Activated CD4-positive, alpha-beta T cell treated with anti-CD3 and anti-CD28 coated beads, Interleukin-2, amount 10 ng/mL, durations not matched to agents 24 days and 14 days (primary cell): ENCODE measurements around the gene CHMP2A. TPM values are rescaled to one million over a fixed set of nuclear protein-coding genes. Genes with fewer than 3 reads are reported as not detected.
A peak's percentile ranks its signal among the peaks of the same experiment; 100 is the strongest.

Experiments used
- DNase-seq: peaks from one replicate; pipeline ENCODE4 v3.0.0; 2022
- H3K27ac Mint-ChIP-seq: one replicate; pipeline ENCODE4 v1.8.0; 2022; ENCODE audit warnings: mild to moderate bottlenecking, mixed read lengths
- H3K27me3 Mint-ChIP-seq: one replicate; pipeline ENCODE4 v1.8.0; 2022; ENCODE audit warnings: mixed read lengths
- H3K36me3 Mint-ChIP-seq: one replicate; pipeline ENCODE4 v1.8.0; 2022; ENCODE audit warnings: low read depth, mild to moderate bottlenecking, mixed read lengths
- H3K4me1 Mint-ChIP-seq: one replicate; pipeline ENCODE4 v1.8.0; 2021; ENCODE audit warnings: mixed read lengths
- H3K4me3 Mint-ChIP-seq: one replicate; pipeline ENCODE4 v1.8.0; 2022; ENCODE audit warnings: mild to moderate bottlenecking, moderate library complexity, mixed read lengths
- H3K9me3 Mint-ChIP-seq: one replicate; pipeline ENCODE4 v1.8.0; 2021; ENCODE audit warnings: mixed read lengths
- intact Hi-C: fragments of 100-400 bp; cut with micrococcal nuclease; formaldehyde crosslinking; loops from one replicate; pipeline ENCODE4 v1.15.1; 2023
- total RNA-seq: library from RNA; stranded (reverse); gene quantifications from 2 replicates; pipeline ENCODE4 v1.2.3, GENCODE V29; 2022

Gene CHMP2A
- total RNA-seq, 1 donor from 2014 or later: 108 TPM

DNA sequence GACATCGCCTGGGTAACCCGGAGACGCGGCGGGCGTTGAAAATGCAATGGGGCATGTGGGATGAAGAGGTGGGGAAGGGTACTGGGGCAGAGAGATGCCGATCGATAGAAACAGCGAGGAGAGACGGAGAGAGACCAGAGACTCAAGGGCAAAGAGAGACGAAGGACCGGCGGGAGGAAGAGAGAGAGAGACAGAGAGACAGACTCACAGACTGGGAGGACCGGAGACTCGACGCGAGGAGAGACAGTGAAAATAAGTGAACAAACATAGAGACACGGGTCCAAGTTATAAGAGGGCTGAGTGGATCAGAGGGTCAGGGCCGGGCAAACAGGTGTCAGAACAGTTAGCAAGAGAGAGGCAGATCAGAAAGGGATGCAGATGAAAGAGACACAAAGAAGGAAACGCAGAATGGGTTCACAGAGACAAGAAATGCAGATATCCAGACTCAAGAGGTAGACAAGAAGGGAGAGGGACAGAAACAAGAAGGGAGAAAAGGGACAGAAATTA lies 18.8 kb upstream of the CHMP2A start:
- peaks cover 40% of the 10 kb centered on the region for H3K4me1 Mint-ChIP-seq
- peak overlapping the region; percentile 95 for H3K4me3 Mint-ChIP-seq
- peak overlapping the region; percentile 99 for H3K27ac Mint-ChIP-seq
- peaks cover 25% of the 10 kb centered on the region for H3K36me3 Mint-ChIP-seq
- intact Hi-C loops: loop anchor here (1.0 kb wide), 5 partner anchors 14 to 268 kb away; partner anchors contain the start of genes ERVK3-1, TRIM28, ZBTB45 and ZNF324
- peaks cover 4% of the 10 kb centered on the region for H3K9me3 Mint-ChIP-seq
- no peak for DNase-seq
- H3K27me3 Mint-ChIP-seq: peaks cover 3% of the 10 kb centered on the region

DNA sequence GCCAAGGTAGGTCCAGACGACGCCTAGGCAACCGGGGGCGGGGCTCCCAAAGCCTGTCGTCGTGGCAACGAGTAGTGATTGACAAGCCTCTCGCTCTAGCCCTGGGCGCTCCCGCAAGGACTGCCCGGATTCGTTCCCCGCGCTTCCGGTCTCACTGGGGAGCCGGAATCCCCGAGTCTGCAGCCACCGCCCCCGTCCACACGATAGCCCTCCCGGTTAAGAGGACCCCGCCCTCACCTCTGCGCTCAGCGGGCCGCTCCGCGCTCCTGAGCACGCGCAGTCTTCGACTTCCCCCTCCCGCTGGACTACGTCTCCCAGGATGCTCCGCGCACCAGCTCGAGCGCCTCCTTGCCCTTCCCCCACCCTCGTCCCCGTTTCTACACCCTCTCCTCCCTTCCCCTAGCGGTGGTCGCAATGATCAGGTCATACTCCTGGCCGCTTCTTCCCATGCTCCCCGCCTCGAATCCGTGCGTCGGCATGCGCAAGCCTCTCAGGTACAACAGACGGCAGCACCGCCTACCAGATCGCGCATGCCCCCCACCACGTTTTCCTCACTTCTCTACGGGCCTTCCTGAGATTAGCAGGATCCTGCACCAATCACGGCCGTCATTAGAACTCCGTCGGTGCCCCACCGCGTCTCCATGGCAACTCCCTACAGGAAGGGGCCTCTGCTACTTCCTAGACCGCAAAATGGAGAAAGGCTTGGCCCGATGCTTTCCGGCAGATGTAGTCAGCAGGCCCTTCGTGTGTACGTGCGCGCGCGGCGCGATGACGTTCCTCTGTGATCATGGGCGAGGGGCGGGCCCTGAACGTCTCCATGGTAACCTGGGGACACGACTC lies 18.1 kb upstream of the CHMP2A start, which contains the start of gene MZF1:
Gene MZF1, minus strand, starts transcription at position 518 of the 840 bp plus-strand sequence. CDS start 1,946 bp downstream, outside the sequence.
- peak within 1 kb of the TSS; percentile 99 for H3K27ac Mint-ChIP-seq
- H3K9me3 Mint-ChIP-seq: peaks cover 4% of the 10 kb centered on the region
- intact Hi-C loops: loop anchor here (1.0 kb wide), 5 partner anchors 14 to 268 kb away; partner anchors contain the start of genes ERVK3-1, TRIM28, ZBTB45 and ZNF324
- H3K4me1 Mint-ChIP-seq: peaks cover 37% of the 10 kb centered on the region
- DNase-seq: peak; percentile 100
- H3K27me3 Mint-ChIP-seq: peaks cover 3% of the 10 kb centered on the region
- peak within 1 kb of the TSS; percentile 95 for H3K4me3 Mint-ChIP-seq
- peaks cover 30% of the 10 kb centered on the region for H3K36me3 Mint-ChIP-seq

DNA sequence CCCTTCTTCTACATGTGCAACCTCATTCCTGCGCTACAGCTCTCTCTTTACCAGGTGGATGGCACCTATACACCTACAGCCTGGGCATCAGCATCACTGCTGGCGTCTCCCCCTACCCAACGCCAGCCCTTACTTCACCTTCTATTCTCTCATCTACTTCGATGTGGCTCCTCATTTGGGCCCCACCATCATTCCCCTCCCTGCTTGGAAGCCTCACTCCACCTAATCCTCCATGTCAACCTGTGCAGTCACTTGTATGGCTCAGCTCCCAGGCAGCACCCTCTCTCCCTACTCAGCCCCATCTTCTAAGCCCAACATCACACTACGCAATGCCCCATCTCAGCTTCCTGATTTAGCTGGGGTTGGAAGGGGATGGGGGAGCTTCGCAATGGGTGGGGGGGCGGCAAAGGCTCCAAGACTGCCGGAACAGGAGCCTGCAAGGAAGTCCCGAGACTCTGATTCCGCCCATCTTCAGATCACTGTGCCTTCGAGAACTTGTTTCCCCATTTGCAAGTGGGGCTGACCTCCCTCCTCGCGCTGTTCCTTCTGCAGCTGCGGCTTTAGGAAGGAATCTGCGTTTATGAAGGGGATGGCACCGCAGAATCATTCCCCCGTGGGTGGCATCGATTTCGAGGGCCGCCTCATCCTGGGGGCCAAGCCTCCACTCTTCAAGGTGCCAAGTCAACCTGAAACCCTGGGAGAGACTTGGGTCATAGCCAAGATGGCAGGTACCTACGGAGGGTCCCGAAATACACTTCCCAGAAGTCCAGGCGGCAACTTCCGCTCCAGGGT lies 17.3 kb upstream of the CHMP2A start:
- Mint-ChIP-seq H3K27me3 (peaks cover 3% of the 10 kb centered on the region), H3K27ac (peak overlapping the region; percentile 99), H3K36me3 (peaks cover 29% of the 10 kb centered on the region), H3K9me3 (peaks cover 4% of the 10 kb centered on the region), H3K4me1 (peaks cover 32% of the 10 kb centered on the region), H3K4me3 (peak overlapping the region; percentile 95)
- DNase-seq: no peak
- intact Hi-C loops: no loop called here

DNA sequence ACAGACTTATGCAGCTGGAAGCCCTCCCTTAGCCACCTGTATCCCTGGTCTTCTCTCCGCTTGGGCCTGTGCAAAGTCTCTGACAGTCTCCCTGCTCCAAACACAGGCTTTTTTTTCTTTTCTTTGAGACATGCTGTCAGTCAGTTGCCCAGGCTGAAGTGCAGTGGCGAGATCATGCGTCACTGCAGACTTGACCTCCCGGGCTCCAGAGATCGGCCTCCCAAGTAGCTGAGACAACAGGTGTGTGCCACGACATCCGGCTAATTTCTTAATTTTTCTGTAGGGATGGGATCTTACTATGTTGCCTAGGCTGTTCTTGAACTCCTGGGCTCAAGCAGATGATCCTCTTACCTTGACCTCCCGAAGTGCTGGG lies 16.7 kb upstream of the CHMP2A start:
- H3K27ac Mint-ChIP-seq: peak overlapping the region; percentile 99
- intact Hi-C loops: no loop called here
- H3K36me3 Mint-ChIP-seq: peaks cover 29% of the 10 kb centered on the region
- H3K9me3 Mint-ChIP-seq: peaks cover 4% of the 10 kb centered on the region
- peak overlapping the region; percentile 95 for H3K4me3 Mint-ChIP-seq
- peaks cover 3% of the 10 kb centered on the region for H3K27me3 Mint-ChIP-seq
- no peak for DNase-seq
- peaks cover 31% of the 10 kb centered on the region for H3K4me1 Mint-ChIP-seq

DNA sequence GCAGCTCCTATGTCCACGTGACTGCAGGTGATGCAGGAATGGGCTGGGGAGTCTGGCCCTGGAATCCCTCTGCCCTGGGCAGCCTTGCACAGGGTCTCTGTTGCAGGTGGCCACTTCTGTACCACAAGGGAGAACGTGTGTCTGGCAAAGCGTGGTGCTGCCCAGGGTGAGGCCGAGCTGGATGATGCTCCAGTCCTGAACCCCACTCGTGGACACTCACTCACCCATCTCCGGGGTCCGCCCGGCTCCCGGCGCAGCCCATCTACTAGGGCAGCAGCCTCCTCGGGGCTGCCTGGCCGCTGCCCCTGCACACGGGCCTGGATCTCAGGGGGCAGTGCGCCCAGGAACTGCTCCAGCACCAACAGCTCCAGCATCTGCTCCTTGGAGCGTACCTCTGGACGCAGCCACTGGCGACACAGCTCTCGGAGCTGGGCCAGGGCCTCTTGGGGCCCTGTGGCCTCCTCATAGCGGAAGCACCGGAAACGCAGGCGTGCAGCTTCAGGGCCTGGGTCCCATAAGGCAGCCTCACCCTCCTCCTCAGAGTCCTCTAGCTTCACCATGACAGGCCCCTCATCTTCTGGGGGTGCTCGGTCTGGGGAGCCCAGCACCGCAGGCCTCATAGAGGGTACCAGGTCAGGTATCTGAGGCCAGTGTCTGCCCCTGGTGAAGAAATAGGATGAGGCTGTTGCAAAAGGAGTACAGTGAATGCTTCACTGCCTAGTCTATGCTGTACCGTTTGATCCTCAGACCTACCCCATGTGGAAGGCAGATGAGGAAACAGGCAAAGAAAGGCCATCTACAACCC lies 16.1 kb upstream of the CHMP2A start:
- H3K36me3 Mint-ChIP-seq: peaks cover 29% of the 10 kb centered on the region
- H3K27ac Mint-ChIP-seq: no peak overlapping the region
- H3K4me3 Mint-ChIP-seq: peak overlapping the region; percentile 95

DNA sequence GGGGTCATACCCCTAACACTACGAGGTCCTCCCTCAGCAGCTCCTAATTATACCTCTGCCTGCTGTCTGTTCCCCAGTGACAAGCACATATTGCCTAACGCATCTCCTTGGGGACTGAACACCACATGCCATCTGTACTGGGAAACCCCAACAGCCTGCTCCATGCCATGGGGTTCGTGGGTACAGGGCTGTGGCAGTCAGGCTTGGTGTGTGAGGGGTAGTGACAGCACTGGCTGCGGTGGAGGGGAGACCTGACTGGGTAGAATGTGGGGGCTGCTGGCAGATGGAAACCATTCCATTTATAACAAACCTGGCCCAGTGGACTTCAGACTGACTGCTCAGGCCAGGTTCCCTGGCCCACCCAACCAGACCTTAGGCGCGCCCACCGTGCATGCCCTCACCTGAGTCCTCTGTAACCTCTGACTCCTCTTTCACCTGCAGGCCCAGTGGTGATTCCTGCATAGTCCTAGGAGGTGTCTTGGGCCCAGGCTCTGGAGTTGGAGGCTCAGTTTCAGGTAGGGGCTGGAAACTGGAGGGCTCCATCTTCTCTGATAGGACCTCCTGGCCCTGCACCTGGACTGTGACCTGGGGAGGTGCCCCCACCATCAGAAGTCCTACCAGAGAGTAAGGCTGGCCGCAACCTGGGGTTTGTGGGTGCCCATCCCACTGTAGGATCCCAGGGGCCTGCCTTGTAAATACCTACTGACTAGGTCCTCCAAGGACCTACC lies 15.2 kb upstream of the CHMP2A start:
- peaks cover 26% of the 10 kb centered on the region for H3K4me1 Mint-ChIP-seq
- H3K36me3 Mint-ChIP-seq: peaks cover 29% of the 10 kb centered on the region
- no peak overlapping the region for H3K4me3 Mint-ChIP-seq
- no peak overlapping the region for H3K27ac Mint-ChIP-seq
- peak; percentile 58 for DNase-seq
- intact Hi-C loops: no loop called here
- peaks cover 3% of the 10 kb centered on the region for H3K27me3 Mint-ChIP-seq
- peaks cover 4% of the 10 kb centered on the region for H3K9me3 Mint-ChIP-seq

More for the DNA sequence above, 16.1 kb upstream of the CHMP2A start:
- peak; percentile 58 for DNase-seq
- Mint-ChIP-seq H3K4me1 (peaks cover 30% of the 10 kb centered on the region), H3K9me3 (peaks cover 4% of the 10 kb centered on the region), H3K27me3 (peaks cover 3% of the 10 kb centered on the region)
- intact Hi-C loops: no loop called here

DNA sequence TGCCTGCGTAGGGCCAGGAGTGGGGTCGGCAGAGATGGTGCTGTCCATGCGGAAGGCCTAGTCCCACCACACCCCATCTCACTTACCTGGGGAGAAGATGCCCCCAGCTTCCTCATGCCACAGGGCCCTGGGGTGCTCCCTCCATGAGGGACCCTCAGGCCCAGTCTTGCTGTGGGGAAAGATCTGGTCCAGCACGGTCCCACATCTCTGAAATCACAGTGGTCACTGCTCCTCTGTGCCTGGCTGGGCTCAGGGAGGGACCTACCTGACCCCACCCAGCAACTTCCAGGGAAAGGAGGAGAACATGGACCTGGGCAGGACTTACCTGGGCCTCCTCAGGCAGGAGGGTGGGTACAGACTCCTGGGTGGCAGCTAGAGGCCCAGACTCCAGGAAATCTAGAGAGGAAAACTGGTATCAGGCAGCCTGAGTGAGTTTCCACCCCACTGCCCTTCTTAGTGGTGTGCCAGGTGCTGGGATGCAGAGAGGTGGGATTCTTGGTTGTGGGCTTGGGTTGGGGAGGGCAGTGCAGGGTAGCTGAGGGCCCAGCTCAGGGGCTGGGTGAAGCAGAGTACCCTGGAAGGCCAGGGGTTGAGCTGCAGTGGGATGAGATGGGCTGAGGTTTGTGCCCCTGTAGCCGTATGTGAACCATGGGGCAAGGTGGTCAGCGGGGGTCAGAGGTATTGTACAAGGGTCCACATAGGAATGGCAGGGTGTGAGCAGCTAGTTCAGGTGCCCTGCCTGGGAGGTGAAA lies 14.5 kb upstream of the CHMP2A start:
- H3K36me3 Mint-ChIP-seq: peaks cover 31% of the 10 kb centered on the region
- peaks cover 26% of the 10 kb centered on the region for H3K4me1 Mint-ChIP-seq
- H3K9me3 Mint-ChIP-seq: peaks cover 4% of the 10 kb centered on the region
- no peak overlapping the region for H3K27ac Mint-ChIP-seq
- peaks cover 3% of the 10 kb centered on the region for H3K27me3 Mint-ChIP-seq
- intact Hi-C loops: no loop called here
- H3K4me3 Mint-ChIP-seq: no peak overlapping the region
- peak; percentile 52 for DNase-seq

DNA sequence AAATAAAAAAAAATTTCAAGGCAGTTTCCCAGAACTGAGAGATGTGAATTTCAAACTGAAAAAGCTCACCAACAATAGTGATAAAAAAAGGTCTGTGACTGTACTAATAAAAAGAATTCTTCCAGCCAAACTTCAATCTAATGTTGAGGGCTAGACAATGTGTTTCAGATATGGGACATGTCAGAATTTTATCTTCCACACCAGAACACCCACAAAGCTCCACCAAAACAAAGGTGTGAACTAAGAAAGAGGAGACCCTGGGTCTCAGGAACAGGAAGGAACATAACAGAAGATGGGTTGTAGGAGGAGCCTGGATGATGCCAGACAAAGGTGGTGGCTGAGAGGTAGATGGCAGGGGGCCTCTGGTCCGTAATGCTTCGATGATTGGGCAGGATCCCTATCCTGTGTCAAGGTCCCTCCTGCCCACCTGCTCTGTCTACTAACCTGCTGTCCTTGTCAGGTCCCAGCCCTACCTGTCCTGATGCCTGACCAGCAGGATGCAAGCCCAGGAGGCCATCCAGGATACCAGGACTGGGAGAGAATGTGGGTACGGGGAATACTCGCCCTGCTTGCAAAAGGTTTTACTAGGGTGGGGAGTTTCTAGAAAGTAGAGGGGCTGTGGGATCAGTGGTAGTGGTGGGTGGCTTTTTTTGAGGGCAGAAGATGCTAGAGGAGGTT lies 13.7 kb upstream of the CHMP2A start:
- intact Hi-C loops: no loop called here
- peaks cover 33% of the 10 kb centered on the region for H3K36me3 Mint-ChIP-seq
- peaks cover 4% of the 10 kb centered on the region for H3K9me3 Mint-ChIP-seq
- peak overlapping the region; percentile 62 for H3K27ac Mint-ChIP-seq
- DNase-seq: no peak
- peaks cover 3% of the 10 kb centered on the region for H3K27me3 Mint-ChIP-seq
- H3K4me3 Mint-ChIP-seq: no peak overlapping the region
- H3K4me1 Mint-ChIP-seq: peaks cover 27% of the 10 kb centered on the region

DNA sequence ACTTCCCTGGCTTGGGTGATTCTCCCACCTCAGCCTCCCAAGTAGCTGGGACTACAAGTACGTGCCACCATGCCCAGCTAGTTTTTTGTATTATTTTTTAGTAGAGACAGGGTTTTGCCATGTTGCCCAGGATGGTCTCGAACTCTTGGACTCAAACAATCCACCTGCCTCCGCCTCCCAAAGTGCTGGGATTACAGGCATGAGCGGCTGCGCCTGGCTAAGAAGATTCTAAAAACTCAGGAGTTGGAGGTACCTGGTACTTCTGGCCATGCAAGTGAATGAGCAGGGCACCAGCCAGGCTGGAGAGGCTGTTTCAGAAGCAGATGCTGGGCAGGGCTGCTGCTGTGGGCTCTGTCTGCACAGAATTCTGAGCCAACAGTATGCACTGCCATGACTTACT lies 12.1 kb upstream of the CHMP2A start:
- H3K4me1 Mint-ChIP-seq: peaks cover 26% of the 10 kb centered on the region
- H3K9me3 Mint-ChIP-seq: peaks cover 2% of the 10 kb centered on the region
- no peak overlapping the region for H3K27ac Mint-ChIP-seq

DNA sequence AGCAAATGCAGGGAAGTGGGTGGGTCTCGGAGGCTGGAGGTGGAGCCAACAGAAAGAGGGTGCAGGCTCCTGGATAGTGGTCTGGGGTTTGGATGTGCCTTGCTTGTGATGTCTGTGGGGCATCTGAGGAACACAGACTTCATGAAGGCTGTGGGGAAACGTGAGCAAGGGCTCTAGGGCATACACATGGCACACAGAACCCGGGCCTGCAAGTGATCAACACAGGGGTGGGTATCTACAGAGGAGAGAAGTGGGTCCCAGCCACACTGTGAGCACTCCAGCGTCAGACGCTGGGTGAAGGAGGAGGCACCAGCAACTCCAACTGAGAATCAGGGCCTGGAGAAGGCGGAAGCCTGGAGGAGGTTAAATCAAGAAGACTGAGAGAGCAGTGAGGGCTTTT lies 8.9 kb upstream of the CHMP2A start:
- Mint-ChIP-seq H3K27ac (no peak overlapping the region), H3K9me3 (no peaks in the 10 kb centered on the region), H3K27me3 (no peaks in the 10 kb centered on the region), H3K4me1 (peaks cover 39% of the 10 kb centered on the region), H3K4me3 (peak overlapping the region; percentile 86), H3K36me3 (peaks cover 22% of the 10 kb centered on the region)
- intact Hi-C loops: no loop called here
- no peak for DNase-seq

More for the DNA sequence above, 12.1 kb upstream of the CHMP2A start:
- peaks cover 30% of the 10 kb centered on the region for H3K36me3 Mint-ChIP-seq
- DNase-seq: no peak
- no peak overlapping the region for H3K4me3 Mint-ChIP-seq
- H3K27me3 Mint-ChIP-seq: no peaks in the 10 kb centered on the region
- intact Hi-C loops: no loop called here

DNA sequence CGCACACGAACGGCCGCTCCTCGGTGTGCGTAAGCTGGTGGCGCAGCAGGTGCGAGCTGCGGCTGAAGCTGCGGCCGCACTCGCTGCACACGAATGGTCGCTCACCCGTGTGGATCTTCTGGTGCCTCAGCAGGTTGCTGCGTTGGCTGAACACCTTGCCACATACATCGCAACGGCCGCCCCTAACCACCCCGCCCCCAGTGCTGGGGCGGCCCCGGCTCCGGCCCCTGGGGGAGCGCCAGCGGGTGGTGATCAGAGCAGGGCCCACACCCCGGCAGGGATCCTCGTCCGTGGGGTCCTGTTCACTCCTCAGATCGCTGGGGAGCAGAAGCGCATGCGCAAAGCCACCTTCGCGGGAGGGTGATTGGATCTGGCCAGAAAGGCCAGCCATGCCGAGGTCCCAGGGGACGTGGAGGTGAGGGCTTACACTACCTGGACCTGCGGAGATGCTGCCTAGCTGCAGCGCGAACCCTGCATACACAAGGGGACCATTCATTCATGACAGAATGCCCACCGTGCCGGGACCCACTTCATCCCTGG lies 8.2 kb upstream of the CHMP2A start:
- H3K9me3 Mint-ChIP-seq: no peaks in the 10 kb centered on the region
- H3K4me3 Mint-ChIP-seq: peak overlapping the region; percentile 86
- peaks cover 18% of the 10 kb centered on the region for H3K36me3 Mint-ChIP-seq
- intact Hi-C loops: no loop called here
- no peak overlapping the region for H3K27ac Mint-ChIP-seq
- H3K4me1 Mint-ChIP-seq: peaks cover 39% of the 10 kb centered on the region
- DNase-seq: peak; percentile 83
- H3K27me3 Mint-ChIP-seq: no peaks in the 10 kb centered on the region
